RPMI8226 (cell line): ENCODE measurements around the gene ERICH2.
"Not testable (repeated sequence)": the region's sequence is repeated elsewhere in the genome, so short reads cannot be mapped to it uniquely, and the experiment has no call there.

Experiments
- DNase-seq: peaks from one replicate; pipeline ENCODE4 v3.0.0-alpha.2; 2015

The ERICH2 gene, protein sequence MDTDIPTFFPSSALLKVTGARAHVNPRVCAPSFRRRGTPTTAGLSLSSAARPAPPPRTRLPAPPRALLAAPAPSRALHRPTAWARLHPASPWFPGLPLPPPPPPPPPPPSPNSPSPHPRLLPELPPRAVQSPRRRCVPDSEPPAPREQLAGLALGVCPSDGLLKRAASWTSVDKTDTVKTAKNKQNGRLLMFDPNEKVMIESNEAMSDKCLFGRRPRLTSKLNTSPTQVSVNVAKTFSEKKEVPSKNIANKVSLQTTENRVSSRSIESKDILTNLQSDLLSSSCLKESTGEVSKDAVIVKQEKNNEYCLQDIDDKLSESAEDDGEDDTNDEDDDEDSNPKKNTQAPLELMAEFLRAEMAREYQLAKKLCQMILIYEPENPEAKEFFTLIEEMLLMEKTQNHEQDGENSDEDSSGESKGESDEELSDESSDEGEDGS

GRCh38 chr2:170770008-170770605 is at the start of gene ERICH2:
Gene ERICH2, plus strand, starts transcription at chr2:170770378. Its CDS starts 304 bp downstream, at chr2:170770682.
- peak; percentile 59 for DNase-seq

DNA sequence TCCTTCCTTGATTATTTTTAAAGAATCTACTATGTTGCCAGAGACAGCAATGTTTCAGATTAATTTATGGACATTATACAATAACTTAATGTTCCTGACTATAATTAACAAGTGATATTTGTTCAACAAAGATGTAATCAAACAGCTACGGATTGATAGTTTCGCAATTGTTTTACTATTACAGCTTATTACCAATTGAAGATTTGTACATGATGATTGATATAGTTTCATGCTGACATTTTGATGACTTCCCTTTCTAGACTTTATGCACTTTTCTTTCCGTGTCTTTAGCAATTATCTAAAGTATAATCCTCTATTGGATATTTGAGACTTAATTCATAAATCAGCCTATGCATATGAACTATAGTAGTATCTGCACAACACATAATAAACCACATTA is 48.5 kb upstream of the ERICH2 start:
- no peak for DNase-seq

DNA sequence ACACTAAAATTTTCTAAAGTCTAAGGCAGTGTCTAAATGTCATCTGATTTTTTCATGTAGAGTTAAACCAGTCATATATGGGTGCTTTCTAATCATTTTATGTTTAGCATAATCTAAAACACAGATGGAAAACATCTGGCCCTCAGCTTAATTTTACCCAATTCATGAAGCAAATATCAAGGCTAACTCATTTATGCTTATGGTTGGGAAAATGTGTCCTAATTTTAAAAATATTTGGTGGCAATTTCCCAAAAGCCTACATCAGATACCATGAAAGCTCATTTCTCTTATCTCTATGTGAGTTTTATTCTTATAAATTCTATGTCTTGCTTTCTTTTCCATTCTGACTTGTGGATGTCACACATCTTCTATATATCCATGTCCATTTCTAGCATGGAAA is 47.9 kb upstream of the ERICH2 start:
- DNase-seq = no peak

DNA sequence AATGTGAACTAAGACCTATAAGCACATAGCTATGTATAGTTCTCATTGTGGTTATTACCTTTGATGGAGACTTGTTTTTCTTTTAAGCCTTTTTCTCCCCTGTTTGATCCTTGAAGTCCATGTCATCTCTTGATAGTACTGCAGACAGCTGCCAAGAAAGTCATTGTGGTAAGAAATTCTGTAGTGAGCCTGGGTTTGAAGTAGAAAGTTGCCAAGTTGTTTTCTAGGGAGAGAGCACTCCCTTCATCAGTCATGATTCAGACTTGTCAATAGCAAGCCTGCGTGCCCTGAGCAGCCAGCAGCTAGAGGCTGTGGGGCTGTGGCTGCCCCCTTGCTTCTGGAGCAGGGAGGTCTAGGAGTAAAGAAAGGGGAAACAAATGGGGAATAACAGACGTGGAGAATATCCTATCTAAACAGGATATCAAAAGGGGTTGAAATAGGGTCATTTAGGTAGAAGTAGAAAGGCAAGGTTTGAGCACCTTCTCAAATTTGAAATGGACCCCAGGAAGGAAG is 46.7 kb upstream of the ERICH2 start:
- DNase-seq = no peak

DNA sequence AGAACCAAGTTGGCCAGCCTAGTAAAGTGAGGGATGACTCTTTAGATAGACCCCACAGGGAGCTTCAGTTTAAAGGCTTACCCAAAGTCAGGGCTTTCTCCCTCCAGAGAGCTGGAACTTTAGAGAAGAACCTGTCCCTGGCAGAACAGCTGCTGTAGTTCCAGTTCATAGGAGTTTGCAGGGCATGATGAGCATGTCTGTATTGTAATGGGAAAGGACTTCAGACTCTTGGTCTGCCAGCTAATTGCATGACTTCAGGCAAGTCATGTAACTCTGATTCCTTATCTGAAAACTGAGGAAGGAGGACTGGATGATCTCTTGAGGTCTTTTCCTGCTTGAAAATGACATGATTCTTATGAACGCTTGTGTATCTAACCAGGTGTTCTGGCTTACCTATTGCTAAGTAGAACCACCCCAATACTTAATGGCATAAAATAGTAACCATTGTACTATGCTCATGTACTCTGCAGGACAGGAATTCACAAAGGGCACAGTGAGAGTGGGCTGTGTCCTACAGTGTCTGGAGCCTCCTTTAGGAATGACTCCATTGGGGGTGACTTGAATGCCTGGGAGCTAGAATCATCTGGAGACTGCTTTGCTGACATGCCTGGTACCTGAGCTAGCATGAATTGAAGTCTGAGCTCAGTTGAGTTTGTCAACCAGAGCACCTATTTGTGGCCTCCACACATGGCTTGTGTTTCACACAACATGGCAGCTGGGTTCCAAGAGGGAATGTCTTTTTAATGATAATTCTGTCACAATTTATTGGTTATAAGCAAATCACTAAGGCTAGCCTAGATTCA is 36.2 kb upstream of the ERICH2 start:
- no peak for DNase-seq

DNA sequence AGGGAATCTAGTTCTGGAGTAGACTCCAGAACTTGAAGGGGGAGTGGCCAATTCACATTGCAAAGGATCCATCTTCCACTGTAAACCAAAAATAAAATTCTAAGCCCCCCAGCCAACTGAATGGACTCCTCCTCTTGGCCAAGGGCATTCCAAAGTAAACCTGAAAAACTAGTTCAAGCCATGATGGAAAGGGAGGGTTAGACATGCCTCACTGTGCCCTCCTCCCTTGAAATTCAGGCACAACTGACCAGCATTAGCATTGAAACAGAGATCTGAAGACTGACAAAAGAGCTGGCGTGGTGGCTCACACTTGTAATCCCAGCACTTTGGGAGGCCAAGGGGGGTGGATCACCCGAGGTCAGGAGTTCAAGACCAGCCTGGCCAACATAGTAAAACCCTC is 35.6 kb upstream of the ERICH2 start:
- DNase-seq = not testable (repeated sequence)

DNA sequence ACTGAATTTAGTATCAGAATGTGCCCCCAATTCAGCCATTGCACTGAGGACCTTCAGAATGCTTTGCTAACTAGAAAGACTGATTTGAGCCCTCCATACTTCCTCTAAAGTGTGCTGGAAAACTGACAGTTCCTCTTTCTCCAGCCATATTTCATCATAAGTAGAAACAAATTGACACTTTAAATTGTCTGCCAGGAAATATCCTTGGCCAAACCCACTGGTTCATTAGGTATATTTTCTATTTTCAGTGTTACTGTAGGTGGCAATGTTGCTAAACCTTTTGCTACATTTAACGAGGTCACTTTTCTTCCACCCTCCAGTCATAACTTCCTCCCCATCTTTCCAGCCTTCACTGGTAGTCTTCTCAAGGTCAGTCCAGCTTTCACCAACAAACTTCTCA is 33.5 kb upstream of the ERICH2 start:
- DNase-seq = no peak

GRCh38 chr2:170737406-170737805 is 32.8 kb upstream of the ERICH2 start:
- no peak for DNase-seq

GRCh38 chr2:170737821-170738220 is 32.4 kb upstream of the ERICH2 start:
- DNase-seq = no peak

DNA sequence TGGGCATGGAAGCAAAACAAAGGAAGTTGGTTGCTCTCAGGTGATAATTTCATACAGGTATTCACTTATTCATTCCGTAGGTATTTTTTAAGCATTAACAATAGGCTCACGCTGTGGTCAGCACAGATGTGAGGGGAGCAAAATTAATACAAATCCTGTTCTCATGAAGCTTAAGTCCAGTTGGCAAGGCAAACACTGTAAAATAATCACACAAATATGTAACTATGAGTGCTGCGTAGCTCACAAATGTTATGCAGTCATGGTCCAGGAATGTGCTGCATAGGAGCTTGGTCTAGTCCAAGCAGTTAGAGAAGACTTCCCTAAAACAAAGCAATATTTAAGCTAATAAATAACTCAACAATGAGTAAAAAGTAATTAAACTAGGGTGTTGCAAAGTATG is 31.1 kb upstream of the ERICH2 start:
- DNase-seq = no peak

- DNase-seq = no peak
Observed at GRCh38 chr2:170739507-170740046, 30.6 kb upstream of the ERICH2 start.

- no peak for DNase-seq
Observed at GRCh38 chr2:170740660-170741059, 29.5 kb upstream of the ERICH2 start.

DNA sequence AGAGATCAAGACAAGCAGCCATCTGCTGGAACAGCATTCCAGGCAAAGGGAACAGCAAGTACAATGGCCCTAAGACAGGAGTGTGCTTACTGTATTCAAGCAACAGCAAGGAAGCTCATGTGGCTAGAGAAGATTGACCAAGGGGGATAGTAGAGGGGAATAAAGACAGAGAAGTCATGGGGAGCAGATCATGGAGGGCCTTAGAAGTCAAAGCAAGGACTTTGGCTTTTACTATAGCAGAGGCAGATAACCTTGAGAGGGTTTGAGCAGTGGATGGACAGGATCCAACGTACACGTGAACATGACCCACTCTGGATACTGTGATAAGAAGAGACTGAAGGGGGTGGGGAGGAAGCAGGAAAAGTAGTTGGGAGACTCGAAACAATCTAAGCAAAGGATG is 28.2 kb upstream of the ERICH2 start:
- DNase-seq = no peak

- DNase-seq = no peak
Observed at GRCh38 chr2:170742896-170743529, 27.2 kb upstream of the ERICH2 start.

GRCh38 chr2:170743530-170744239 is 26.5 kb upstream of the ERICH2 start:
- DNase-seq = no peak

GRCh38 chr2:170744248-170745002 is 25.8 kb upstream of the ERICH2 start:
- no peak for DNase-seq

DNA sequence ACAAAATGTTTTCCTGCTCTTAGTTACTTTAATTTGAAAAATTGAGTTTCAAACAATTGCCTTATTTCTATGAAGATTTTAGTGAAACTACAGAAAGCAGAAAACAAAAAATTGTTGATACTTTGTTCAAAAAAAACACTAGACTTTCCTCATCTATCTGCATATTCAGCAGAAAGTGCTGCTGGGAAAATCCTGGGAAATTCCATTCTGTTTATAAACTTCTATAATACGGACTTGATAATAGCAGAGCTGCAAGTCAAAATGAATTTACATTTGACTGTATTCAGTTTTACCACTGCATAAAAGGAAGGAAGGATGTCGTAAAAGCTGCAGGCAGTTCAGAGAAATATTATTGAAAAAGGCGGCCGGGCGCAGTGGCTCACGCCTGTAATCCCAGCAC is 24.9 kb upstream of the ERICH2 start:
- no peak for DNase-seq

DNA sequence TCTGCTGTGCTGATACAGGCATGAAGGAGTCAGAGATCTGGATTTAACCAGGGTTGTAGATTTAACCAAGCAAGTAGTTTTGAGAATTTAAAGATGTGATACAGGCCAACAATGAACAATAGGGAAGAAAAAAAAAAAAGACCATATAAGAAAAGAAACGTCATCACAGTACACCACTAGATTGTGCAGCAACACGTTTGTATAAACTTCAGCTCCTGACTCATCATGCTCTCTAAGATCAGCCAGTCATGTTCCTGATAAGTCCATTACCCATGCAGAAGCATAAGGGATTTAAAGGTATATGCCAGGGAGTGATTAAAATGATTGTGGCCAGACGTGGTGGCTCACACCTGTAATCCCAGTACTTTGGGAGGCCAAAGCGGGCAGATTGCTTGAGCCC is 22.3 kb upstream of the ERICH2 start:
- DNase-seq = no peak

GRCh38 chr2:170751555-170751954 is 18.6 kb upstream of the ERICH2 start:
- not testable (repeated sequence) for DNase-seq

DNA sequence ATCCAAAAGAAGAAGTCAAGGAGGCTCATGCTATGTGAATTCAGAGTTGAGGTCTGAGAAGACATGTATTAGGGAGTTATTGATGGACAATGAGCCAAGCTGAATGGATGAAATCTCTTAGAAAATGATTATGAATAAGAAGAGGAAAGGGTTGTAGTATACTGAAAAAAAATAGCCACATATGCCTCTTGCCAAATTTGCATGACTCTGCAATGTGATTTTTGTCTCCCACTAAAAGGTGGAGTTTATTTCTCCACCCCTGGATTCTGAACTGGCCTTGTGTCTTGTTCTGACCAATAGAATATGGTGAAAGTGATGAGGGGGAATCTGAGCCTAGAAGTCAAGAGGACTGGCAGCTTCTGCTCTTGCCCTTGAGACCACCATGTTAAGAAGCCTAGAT is 8.6 kb upstream of the ERICH2 start:
- no peak for DNase-seq

DNA sequence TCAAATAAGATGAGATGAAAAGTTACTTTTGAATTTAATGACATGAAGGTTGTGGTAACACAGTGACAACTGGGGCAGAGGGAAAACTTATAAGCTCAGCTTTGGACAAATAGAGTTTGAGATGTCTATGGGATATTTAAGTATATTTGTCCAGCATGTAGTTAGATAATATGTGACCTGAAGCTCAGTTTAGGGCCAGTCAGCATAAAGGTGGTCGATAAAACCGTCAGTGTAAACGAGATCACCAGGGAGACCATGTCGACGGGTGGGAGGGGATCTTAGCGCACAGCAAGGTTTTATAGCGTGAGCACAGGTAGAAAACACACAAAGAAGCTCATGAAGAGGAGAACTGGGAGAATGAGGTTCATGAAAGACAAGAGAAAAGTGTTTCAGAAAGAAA is 7.4 kb upstream of the ERICH2 start:
- DNase-seq = no peak
